ENCODE results near the gene RGS13.

DNA sequence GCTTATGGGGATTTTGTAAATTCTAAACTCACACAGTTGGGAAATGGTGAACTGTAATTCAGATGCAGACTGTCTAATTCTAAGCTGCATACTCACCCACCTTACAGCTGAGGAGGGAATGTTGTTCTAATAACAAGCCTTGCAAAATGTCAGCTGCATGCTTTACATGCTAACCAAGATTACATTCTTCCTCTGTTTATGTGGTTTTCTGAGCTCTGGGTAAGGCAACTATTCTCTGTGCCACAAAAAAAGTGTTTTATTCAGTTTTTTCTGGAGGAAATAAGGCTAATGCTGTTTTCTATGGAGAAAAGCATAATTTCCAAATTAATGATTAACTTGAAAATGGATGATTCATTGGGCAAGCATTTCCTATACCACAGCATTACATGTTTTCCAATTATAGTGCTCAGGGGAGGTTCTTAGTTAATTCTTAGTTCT lies 64.9 kb downstream of the RGS13 start:
- no peak for TF ChIP-seq POLR2A (IDR thresholded peaks at IDR 0.05)
- no peak for TF ChIP-seq POLR2AphosphoS5 (IDR thresholded peaks at IDR 0.05)
